ENCODE measurements around the gene KCNE4. TPM values are rescaled to one million over a fixed set of nuclear protein-coding genes. Genes with fewer than 3 reads are reported as not detected.

The KCNE4 gene
- total and polyA plus RNA-seq, 9 of the 15 experiments (the other 6 are each of a cell fraction or from before 2014, with no cell fraction given) = not detected

GRCh38 chr2:223040527-223040926 lies 11.5 kb upstream of the KCNE4 start:
- Histone ChIP-seq H3K27ac (ENCODE audit: extremely low read depth, low read depth, low read length) (peak overlapping the region; percentile 49; the same call in 1 of the 3 replicates), H4K20me1 (replicated peaks; ENCODE audit: control insufficient read depth, insufficient read depth, low read length) (no peaks in the 10 kb centered on the region), H3K4me3 (no peak overlapping the region), H3K9me1 (ENCODE audit: control insufficient read depth, insufficient read depth, low read length) (no peaks in the 10 kb centered on the region), H3K4me2 (ENCODE audit: insufficient read depth, low read length) (peak overlapping the region; percentile 32; the same call in 1 of the 2 replicates), H3K79me2 (ENCODE audit: control insufficient read depth, insufficient read depth, low read length) (no peaks in the 10 kb centered on the region), H3K27me3 (ENCODE audit: control insufficient read depth in 2 of 2, insufficient read depth in 2 of 2, low read length in 2 of 2) (no peaks in the 10 kb centered on the region), H3K4me1 (replicated peaks in 1 of 2; ENCODE audit: control insufficient read depth in 2 of 2, insufficient read depth in 2 of 2, low read length in 2 of 2) (peaks cover 13 to 46% of the 10 kb centered on the region in 2 experiments; a peak in 4 of 5 replicates), H2AFZ (ENCODE audit: low read depth, low read length) (peak overlapping the region; percentile 46; the same call in 1 of the 2 replicates), H3K9ac (ENCODE audit: insufficient read depth in 1 of 2, low read depth in 2 of 2, low read length in 2 of 2) (no peak overlapping the region; a peak in 1 of 4 replicates), H3K36me3 (ENCODE audit: control insufficient read depth, insufficient read depth, low read length) (no peaks in the 10 kb centered on the region), H3K9me3 (replicated peaks; ENCODE audit: control insufficient read depth, insufficient read depth, low read depth, low read length) (no peaks in the 10 kb centered on the region)
- WGBS (ENCODE audit: insufficient coverage, low coverage, missing lambda C conversion rate) = 14% methylated on average over 3 of the region's 3 CpGs
- in situ Hi-C loops (cut with MboI) (no loop called here), intact Hi-C loops (cut with micrococcal nuclease) (loop anchor here (5.0 kb wide), 1 partner anchor 58 kb away; no protein-coding TSS in a partner anchor)
- DNase-seq (ENCODE audit: extremely low read depth in 1 of 4, low spot score in 3 of 4) (no peak), ATAC-seq (no peak), FAIRE-seq (no peak)
- BruUV-seq (replicated peaks) = no TSS peak
- ChIA-PET CTCF (ENCODE audit: low intra/inter-chr PET ratio) (no interaction called here), POLR2A (no interaction called here)
- TF ChIP-seq RBBP5 (IDR thresholded peaks at IDR 0.05; ENCODE audit: borderline replicate concordance, insufficient read depth, low read length, poor library complexity, severe bottlenecking) (no peak), SMARCC2 (IDR thresholded peaks at IDR 0.05; ENCODE audit: low read depth) (no peak), ZC3H11A (IDR thresholded peaks at IDR 0.05; ENCODE audit: low read depth, low read length) (no peak), ATF7 (IDR thresholded peaks at IDR 0.05) (no peak), NFE2 (IDR thresholded peaks at IDR 0.05; ENCODE audit: low read depth) (peak; percentile 66), NR2C1 (IDR thresholded peaks at IDR 0.05) (no peak), NR2C1 (tag; IDR thresholded peaks at IDR 0.05) (no peak), ZNF239 (CRISPR knock-in tag; IDR thresholded peaks at IDR 0.05) (no peak), NCOR1 (IDR thresholded peaks at IDR 0.05) (no peak), ZNF316 (IDR thresholded peaks at IDR 0.05) (0 out of 2 replicates have a peak, but pooled peaks have one; percentile 32), MGA (IDR thresholded peaks at IDR 0.05) (no peak)
